Gastroesophageal sphincter (tissue), 4 donors: ENCODE measurements around the gene A3GALT2. TPM values are rescaled to one million over a fixed set of nuclear protein-coding genes. Genes with fewer than 3 reads are reported as not detected.

ENCODE experiments used
- ATAC-seq: fragments of 150-250 bp; one replicate; pipeline ENCODE4 v1.9.1; 2016; ENCODE audit warnings: mild to moderate bottlenecking, moderate library complexity
- H3K27ac ChIP-seq, 4 donors: fragments of 200-600 bp; sonication (generic) in 3 of 4; 1 replicate in 3 of 4; 2 replicates in 1 of 4; pipeline ENCODE4 v1.5.1; 2016 to 2019
- H3K27me3 ChIP-seq: fragments of 200-600 bp; sonication (generic); one replicate; pipeline ENCODE4 v1.5.1; 2019
- H3K36me3 ChIP-seq, 2 donors: fragments of 200-600 bp; sonication (generic); one replicate each; pipeline ENCODE4 v1.5.1; 2019; ENCODE audit warnings: control low read depth in 1 of 2
- H3K4me1 ChIP-seq, 3 donors: fragments of 200-600 bp; sonication (generic); 1 replicate in 2 of 3; 2 replicates in 1 of 3; pipeline ENCODE4 v1.5.1; 2016 to 2019; ENCODE audit warnings: control low read depth in 2 of 3
- H3K4me3 ChIP-seq, 2 donors: fragments of 200-600 bp; sonication (generic); one replicate each; pipeline ENCODE4 v1.5.1; 2019; ENCODE audit warnings: mild to moderate bottlenecking in 1 of 2, moderate library complexity in 1 of 2
- H3K9me3 ChIP-seq, 3 donors: fragments of 200-600 bp; sonication (generic); one replicate each; pipeline ENCODE4 v1.5.1; 2017 to 2019; ENCODE audit warnings: control low read depth in 2 of 3
- CTCF ChIP-seq, 4 experiments: fragments of 200-600 bp in 2 of 4; fragments of 450-650 bp in 2 of 4; sonication (generic) in 1 of 4; IDR thresholded peaks; one replicate each; pipeline ENCODE4 v1.5.1; 2017 to 2019; ENCODE audit warnings: antibody characterized with exemption in 4 of 4, mild to moderate bottlenecking in 2 of 4, moderate library complexity in 2 of 4
- EP300 ChIP-seq: sonication (generic); formaldehyde crosslinking; IDR thresholded peaks from one replicate; pipeline ENCODE4 v1.6.1; 2017; ENCODE audit warnings: antibody characterized with exemption, mild to moderate bottlenecking
- POLR2A ChIP-seq, 2 donors: fragments of 450-650 bp; IDR thresholded peaks; one replicate each; pipeline ENCODE4 v1.6.1; 2017; ENCODE audit warnings: antibody characterized with exemption in 2 of 2, mild to moderate bottlenecking in 2 of 2, moderate library complexity in 1 of 2
- POLR2AphosphoS5 ChIP-seq: sonication (generic); formaldehyde crosslinking; IDR thresholded peaks from one replicate; pipeline ENCODE4 v1.6.1; 2017; ENCODE audit warnings: antibody characterized with exemption
- WGBS, 2 donors: methylation state at CpG; one replicate each; pipeline ENCODE4 v1.1.5; 2018; ENCODE audit warnings: low coverage in 1 of 2; 5-methylcytosine and 5-hydroxymethylcytosine counted together
- total RNA-seq, 4 donors: library from RNA; depleted of rRNA; stranded (reverse); fragments of >200 nt; gene quantifications; one replicate each; pipeline ENCODE4 v1.1.0, GENCODE V29; 2016

The A3GALT2 gene
- total RNA-seq, 4 donors from 2014 or later: 0.67 TPM; not detected in 3

- no peaks in the 10 kb centered on the region for H3K27me3 ChIP-seq
- H3K4me1 ChIP-seq: peaks cover 0 to 12% (median 0%) of the 10 kb centered on the region in 3 donors
- no peak overlapping the region for H3K4me3 ChIP-seq
- TF ChIP-seq EP300 (no peak), POLR2A (IDR thresholded peaks at IDR 0.05) (no peak), CTCF (IDR thresholded peaks at IDR 0.05) (no peak), POLR2AphosphoS5 (no peak)
- peaks cover 0 to 78% of the 10 kb centered on the region in 2 donors for H3K36me3 ChIP-seq
- no peaks in the 10 kb centered on the region for H3K9me3 ChIP-seq
- H3K27ac ChIP-seq: no peak overlapping the region
- no peak for ATAC-seq
- 82 to 83% methylated on average over 3 of the region's 3 CpGs for WGBS, 2 donors
These were observed 38.1 kb downstream of the A3GALT2 start for GRCh38 chr1:33282791-33283190.

- Histone ChIP-seq H3K27ac (no peak overlapping the region), H3K4me1 (peaks cover 0 to 11% (median 0%) of the 10 kb centered on the region in 3 donors), H3K27me3 (no peaks in the 10 kb centered on the region), H3K9me3 (no peaks in the 10 kb centered on the region), H3K4me3 (no peak overlapping the region), H3K36me3 (peaks cover 0 to 89% of the 10 kb centered on the region in 2 donors)
- TF ChIP-seq POLR2AphosphoS5 (no peak), POLR2A (IDR thresholded peaks at IDR 0.05) (no peak), CTCF (IDR thresholded peaks at IDR 0.05) (no peak), EP300 (no peak)
- no peak for ATAC-seq
- WGBS, 2 donors: 95 to 96% methylated on average over 13 of the region's 17 CpGs
These were observed 39.2 kb downstream of the A3GALT2 start for GRCh38 chr1:33281554-33282303.

GRCh38 chr1:33280091-33280661 is 40.7 kb downstream of the A3GALT2 start:
- 100% methylated on average over 1 of the region's 29 CpGs; no CpG with 5 or more reads in 1 of the 2 donors for WGBS, 2 donors
- no peaks in the 10 kb centered on the region for H3K9me3 ChIP-seq
- TF ChIP-seq CTCF (IDR thresholded peaks at IDR 0.05): no peak
- no peak for TF ChIP-seq POLR2AphosphoS5
- no peak for TF ChIP-seq POLR2A (IDR thresholded peaks at IDR 0.05)
- TF ChIP-seq EP300: no peak
- H3K4me1 ChIP-seq: no peaks in the 10 kb centered on the region
- ATAC-seq: no peak
- H3K27ac ChIP-seq: no peak overlapping the region
- peaks cover 0 to 94% of the 10 kb centered on the region in 2 donors for H3K36me3 ChIP-seq
- H3K27me3 ChIP-seq: no peaks in the 10 kb centered on the region
- H3K4me3 ChIP-seq: no peak overlapping the region

GRCh38 chr1:33277488-33278084 is 43.3 kb downstream of the A3GALT2 start:
- H3K27ac ChIP-seq: no peak overlapping the region
- H3K4me3 ChIP-seq: no peak overlapping the region
- no peak for ATAC-seq
- no peaks in the 10 kb centered on the region for H3K9me3 ChIP-seq
- H3K36me3 ChIP-seq: peaks cover 0 to 76% of the 10 kb centered on the region in 2 donors
- whole genome bisulfite sequencing, 2 donors: 74 to 89% methylated on average over 7 to 11 of the region's 11 CpGs
- TF ChIP-seq POLR2A (IDR thresholded peaks at IDR 0.05) (no peak), EP300 (no peak), POLR2AphosphoS5 (no peak), CTCF (IDR thresholded peaks at IDR 0.05) (no peak)
- H3K27me3 ChIP-seq: no peaks in the 10 kb centered on the region
- peaks cover 0 to 4% (median 0%) of the 10 kb centered on the region in 3 donors for H3K4me1 ChIP-seq
